ENCODE data around the gene LRRC4C. TPM values are rescaled to one million over a fixed set of nuclear protein-coding genes. Genes with fewer than 3 reads are reported as not detected.

LRRC4C gene
- total and polyA plus RNA-seq, 4 donors, result 0.10 to 0.93 (median 0.30) TPM

- Histone ChIP-seq H3K27me3 (ENCODE audit: control insufficient read depth in 4 of 4, insufficient read depth in 4 of 4, low read length in 3 of 4) (no peaks in the 10 kb centered on the region), H3K36me3 (ENCODE audit: control insufficient read depth in 4 of 4, insufficient read depth in 3 of 4, low read depth in 1 of 4, low read length in 3 of 4) (no peaks in the 10 kb centered on the region), H3K27ac (ENCODE audit: low read depth in 1 of 2, low read length in 2 of 2) (no peak overlapping the region), H3K9ac (ENCODE audit: low read depth in 1 of 2, low read length in 2 of 2) (no peak overlapping the region), H3K4me3 (ENCODE audit: low read depth in 1 of 3, low read length in 3 of 3) (no peak overlapping the region), H3K4me1 (ENCODE audit: control insufficient read depth in 4 of 4, insufficient read depth in 4 of 4, low read length in 3 of 4) (no peaks in the 10 kb centered on the region), H3K9me3 (ENCODE audit: control insufficient read depth in 4 of 4, low read length in 3 of 4) (no peaks in the 10 kb centered on the region)
- WGBS, result 60% methylated on average over 4 of the region's 4 CpGs
- no peak for DNase-seq (ENCODE audit: low spot score)
- no peak for TF ChIP-seq GABPA (IDR thresholded peaks at IDR 0.05 in 1 of 2, conservative IDR thresholded peaks at IDR 0.05 in 1 of 2)
- no peak for TF ChIP-seq ZBTB33 (IDR thresholded peaks at IDR 0.05)
- no peak for TF ChIP-seq SP1 (IDR thresholded peaks at IDR 0.05)
- no peak for TF ChIP-seq YY1 (IDR thresholded peaks at IDR 0.05)
- no peak for TF ChIP-seq RAD21 (IDR thresholded peaks at IDR 0.05)
- TF ChIP-seq TAF1 (conservative IDR thresholded peaks at IDR 0.05), result no peak
- no peak for TF ChIP-seq ATF3 (IDR thresholded peaks at IDR 0.05)
- TF ChIP-seq RXRA (IDR thresholded peaks at IDR 0.05), result no peak
- no peak for TF ChIP-seq FOXA1 (IDR thresholded peaks at IDR 0.05)
- no peak for TF ChIP-seq REST (IDR thresholded peaks at IDR 0.05)
Measured at GRCh38 chr11:41301023-41301422, 158.4 kb downstream of the LRRC4C start.

- DNase-seq (ENCODE audit: low spot score), result no peak
- H3K4me1 ChIP-seq (ENCODE audit: control insufficient read depth in 4 of 4, insufficient read depth in 4 of 4, low read length in 3 of 4), result no peaks in the 10 kb centered on the region
- H3K27ac ChIP-seq (ENCODE audit: low read depth in 1 of 2, low read length in 2 of 2), result no peak overlapping the region
- no peaks in the 10 kb centered on the region for H3K36me3 ChIP-seq (ENCODE audit: control insufficient read depth in 4 of 4, insufficient read depth in 3 of 4, low read depth in 1 of 4, low read length in 3 of 4)
- TF ChIP-seq REST (IDR thresholded peaks at IDR 0.05) (no peak), RAD21 (IDR thresholded peaks at IDR 0.05) (peak; percentile 39 to 44), HNF4G (IDR thresholded peaks at IDR 0.05) (no peak)
- H3K4me3 ChIP-seq (ENCODE audit: low read depth in 1 of 3, low read length in 3 of 3), result no peak overlapping the region
- H3K27me3 ChIP-seq (ENCODE audit: control insufficient read depth in 4 of 4, insufficient read depth in 4 of 4, low read length in 3 of 4), result no peaks in the 10 kb centered on the region
- no peak overlapping the region for H3K9ac ChIP-seq (ENCODE audit: low read depth in 1 of 2, low read length in 2 of 2)
- H3K9me3 ChIP-seq (ENCODE audit: control insufficient read depth in 4 of 4, low read length in 3 of 4), result no peaks in the 10 kb centered on the region
- WGBS, result 93% methylated on average over 3 of the region's 3 CpGs
Measured at GRCh38 chr11:41289408-41289807, 170.0 kb downstream of the LRRC4C start.

All from liver (tissue), 9 donors.